GM03348 (cell line): ENCODE measurements around the gene MST1.

ENCODE experiments used
- DNase-seq: peaks from one replicate; pipeline ENCODE4 v3.0.0; 2012; ENCODE audit warnings: low spot score

Gene MST1

GRCh38 chr3:49655731-49656285, 33.5 kb downstream of the MST1 start:
- no peak for DNase-seq

- DNase-seq, result no peak
Observed at GRCh38 chr3:49654955-49655556, 34.2 kb downstream of the MST1 start.

- DNase-seq, result no peak
Observed at GRCh38 chr3:49654176-49654825, 35.0 kb downstream of the MST1 start.

GRCh38 chr3:49653621-49654020, 35.7 kb downstream of the MST1 start:
- DNase-seq, result no peak

- DNase-seq, result no peak
Observed at GRCh38 chr3:49652903-49653415, 36.3 kb downstream of the MST1 start.

GRCh38 chr3:49652218-49652902, 36.9 kb downstream of the MST1 start:
- DNase-seq, result no peak

- DNase-seq, result no peak
Observed at GRCh38 chr3:49650637-49651036, 38.6 kb downstream of the MST1 start.

- no peak for DNase-seq
Observed at GRCh38 chr3:49650177-49650576, 39.1 kb downstream of the MST1 start.

GRCh38 chr3:49649576-49649975, 39.7 kb downstream of the MST1 start:
- no peak for DNase-seq

GRCh38 chr3:49648354-49649019, 40.8 kb downstream of the MST1 start:
- no peak for DNase-seq

- no peak for DNase-seq
Observed at GRCh38 chr3:49647741-49648140, 41.5 kb downstream of the MST1 start.

- no peak for DNase-seq
Observed at GRCh38 chr3:49646236-49646635, 43.0 kb downstream of the MST1 start.

GRCh38 chr3:49644684-49645083, 44.6 kb downstream of the MST1 start:
- no peak for DNase-seq

- no peak for DNase-seq
Observed at GRCh38 chr3:49642708-49643145, 46.5 kb downstream of the MST1 start.

GRCh38 chr3:49641921-49642707, 47.2 kb downstream of the MST1 start:
- DNase-seq, result no peak

- DNase-seq, result no peak
Observed at GRCh38 chr3:49641292-49641691, 48.0 kb downstream of the MST1 start.

GRCh38 chr3:49639551-49639950, 49.7 kb downstream of the MST1 start:
- no peak for DNase-seq

- DNase-seq, result peak; percentile 61
Observed at GRCh38 chr3:49638445-49638844, 50.8 kb downstream of the MST1 start.

GRCh38 chr3:49636883-49637609, 52.2 kb downstream of the MST1 start:
- DNase-seq, result no peak

- no peak for DNase-seq
Observed at GRCh38 chr3:49634736-49635135, 54.5 kb downstream of the MST1 start.
